Muscle layer of colon (tissue), 2 donors: ENCODE measurements around the gene HABP4.

Experiments
- H3K27ac ChIP-seq: one replicate; pipeline ENCODE4 v1.7.0; 2013; ENCODE audit warnings: low read depth, mild to moderate bottlenecking, low read length, moderate library complexity
- H3K27me3 ChIP-seq, 2 donors: one replicate each; pipeline ENCODE4 v1.7.0; 2013; ENCODE audit warnings: low read length in 2 of 2, mild to moderate bottlenecking in 2 of 2; ENCODE audit not compliant: insufficient read depth in 2 of 2, control insufficient read depth in 1 of 2
- H3K36me3 ChIP-seq: one replicate; pipeline ENCODE4 v1.7.0; 2013; ENCODE audit warnings: mild to moderate bottlenecking, low read length; ENCODE audit not compliant: insufficient read depth
- H3K4me1 ChIP-seq: one replicate; pipeline ENCODE4 v1.7.0; 2013; ENCODE audit warnings: mild to moderate bottlenecking, low read length; ENCODE audit not compliant: insufficient read depth
- H3K4me3 ChIP-seq, 2 donors: one replicate each; pipeline ENCODE4 v1.7.0; 2013; ENCODE audit warnings: low read length in 2 of 2, low read depth in 1 of 2, mild to moderate bottlenecking in 1 of 2, moderate library complexity in 1 of 2
- H3K9ac ChIP-seq: one replicate; pipeline ENCODE4 v1.7.0; 2013; ENCODE audit warnings: low read length
- H3K9me3 ChIP-seq: one replicate; pipeline ENCODE4 v1.7.0; 2013; ENCODE audit warnings: mild to moderate bottlenecking, low read length
- donor health status: abdominal sarcoma.
- donor health status: Adenocarcinoma of cecum.

Gene HABP4

GRCh38 chr9:96460470-96460869 is 10.5 kb downstream of the HABP4 start:
- Histone ChIP-seq H3K9ac (no peak overlapping the region), H3K27me3 (no peaks in the 10 kb centered on the region), H3K4me1 (no peaks in the 10 kb centered on the region), H3K36me3 (no peaks in the 10 kb centered on the region), H3K9me3 (no peaks in the 10 kb centered on the region), H3K27ac (no peak overlapping the region), H3K4me3 (no peak overlapping the region)

GRCh38 chr9:96460882-96461281 is 10.9 kb downstream of the HABP4 start:
- Histone ChIP-seq H3K4me3 (no peak overlapping the region), H3K27ac (no peak overlapping the region), H3K4me1 (no peaks in the 10 kb centered on the region), H3K27me3 (no peaks in the 10 kb centered on the region), H3K36me3 (no peaks in the 10 kb centered on the region), H3K9me3 (no peaks in the 10 kb centered on the region), H3K9ac (no peak overlapping the region)

- Histone ChIP-seq H3K9me3 (no peaks in the 10 kb centered on the region), H3K27ac (no peak overlapping the region), H3K9ac (no peak overlapping the region), H3K36me3 (peaks cover under 1% of the 10 kb centered on the region), H3K27me3 (no peaks in the 10 kb centered on the region), H3K4me1 (no peaks in the 10 kb centered on the region), H3K4me3 (no peak overlapping the region)
Measured at GRCh38 chr9:96461336-96461735, 11.4 kb downstream of the HABP4 start.

- no peak overlapping the region for H3K4me3 ChIP-seq
- peaks cover 4% of the 10 kb centered on the region for H3K36me3 ChIP-seq
- H3K27ac ChIP-seq = no peak overlapping the region
- H3K9ac ChIP-seq = no peak overlapping the region
- H3K27me3 ChIP-seq = no peaks in the 10 kb centered on the region
- no peaks in the 10 kb centered on the region for H3K9me3 ChIP-seq
- H3K4me1 ChIP-seq = no peaks in the 10 kb centered on the region
Measured at GRCh38 chr9:96462541-96462940, 12.6 kb downstream of the HABP4 start.

DNA sequence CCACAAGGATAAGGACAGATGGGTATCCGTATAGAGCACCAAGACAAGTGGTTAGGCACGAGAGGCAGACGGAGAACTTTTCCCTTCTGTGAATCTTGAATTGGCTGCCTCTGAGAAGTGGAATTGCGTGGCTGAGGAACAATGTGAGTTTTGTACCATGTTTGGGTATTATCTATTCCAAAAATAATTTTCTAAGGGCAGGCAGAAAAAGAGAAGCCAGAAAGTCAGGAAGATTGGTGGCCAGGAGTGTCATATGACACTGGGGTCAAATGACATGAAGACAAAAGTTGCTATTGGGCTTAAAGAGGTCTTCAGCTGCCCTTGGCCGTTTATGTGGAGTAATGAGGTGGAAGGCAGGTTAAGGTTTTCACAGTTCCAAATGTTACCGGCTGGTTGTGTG is 14.5 kb downstream of the HABP4 start:
- Histone ChIP-seq H3K4me3 (no peak overlapping the region), H3K36me3 (peaks cover 4% of the 10 kb centered on the region), H3K27ac (no peak overlapping the region), H3K27me3 (no peaks in the 10 kb centered on the region), H3K9ac (no peak overlapping the region), H3K4me1 (no peaks in the 10 kb centered on the region), H3K9me3 (no peaks in the 10 kb centered on the region)

- peaks cover 24% of the 10 kb centered on the region for H3K36me3 ChIP-seq
Measured at GRCh38 chr9:96467784-96468183, 17.8 kb downstream of the HABP4 start.

DNA sequence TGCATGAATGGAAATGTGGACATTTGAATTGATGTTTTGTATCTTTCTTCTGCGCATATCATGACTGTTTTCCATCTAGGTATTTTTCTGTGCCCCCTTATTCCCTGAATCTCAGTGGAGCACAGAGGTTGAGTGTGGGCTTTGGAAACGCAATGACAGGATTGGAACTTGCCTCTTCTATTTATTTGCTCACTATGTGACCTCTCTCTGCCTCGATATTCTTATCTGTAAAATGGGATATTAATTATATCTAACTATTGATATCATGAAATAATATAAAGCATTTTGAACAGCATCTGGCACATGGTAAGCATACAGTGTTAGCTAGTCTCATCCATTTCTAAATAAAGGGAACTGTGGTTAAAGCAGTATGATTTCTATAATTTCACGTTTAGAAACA is 26.0 kb downstream of the HABP4 start:
- Histone ChIP-seq H3K36me3 (peaks cover 16% of the 10 kb centered on the region), H3K4me3 (no peak overlapping the region), H3K27me3 (no peaks in the 10 kb centered on the region), H3K27ac (no peak overlapping the region), H3K4me1 (no peaks in the 10 kb centered on the region), H3K9me3 (no peaks in the 10 kb centered on the region), H3K9ac (no peak overlapping the region)

More at GRCh38 chr9:96467784-96468183, 17.8 kb downstream of the HABP4 start:
- Histone ChIP-seq H3K27me3 (no peaks in the 10 kb centered on the region), H3K9ac (no peak overlapping the region), H3K27ac (no peak overlapping the region), H3K4me3 (no peak overlapping the region), H3K4me1 (no peaks in the 10 kb centered on the region), H3K9me3 (no peaks in the 10 kb centered on the region)

GRCh38 chr9:96476591-96476990 is 26.6 kb downstream of the HABP4 start:
- Histone ChIP-seq H3K4me3 (no peak overlapping the region), H3K9ac (no peak overlapping the region), H3K36me3 (peaks cover 14% of the 10 kb centered on the region), H3K27ac (no peak overlapping the region), H3K9me3 (no peaks in the 10 kb centered on the region), H3K27me3 (no peaks in the 10 kb centered on the region), H3K4me1 (no peaks in the 10 kb centered on the region)

DNA sequence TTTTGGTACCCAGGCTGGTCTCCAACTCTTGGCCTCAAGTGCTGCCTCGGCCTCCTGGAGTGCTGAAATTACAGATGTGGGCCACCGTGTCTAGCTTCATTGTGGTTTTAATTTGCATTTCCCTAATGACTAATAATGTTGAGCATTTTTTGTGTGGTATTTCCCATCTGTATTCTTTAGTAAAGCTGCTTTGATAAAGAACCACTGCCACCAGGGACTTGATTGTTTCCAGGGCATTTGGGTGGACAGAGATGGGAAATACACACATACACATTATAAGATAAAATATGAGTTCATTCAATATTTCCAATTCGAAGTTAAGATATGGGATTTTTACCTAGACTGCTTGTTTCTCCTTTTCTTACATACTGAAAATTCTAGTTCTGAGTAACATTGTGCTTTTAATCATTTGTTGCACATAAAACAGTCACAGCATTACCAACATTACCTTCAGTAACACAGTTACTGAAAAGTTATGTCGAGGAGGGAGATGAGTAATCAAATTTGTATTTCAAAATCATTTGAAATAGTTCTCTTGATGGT is 28.9 kb downstream of the HABP4 start:
- Histone ChIP-seq H3K9me3 (no peaks in the 10 kb centered on the region), H3K27me3 (no peaks in the 10 kb centered on the region), H3K27ac (no peak overlapping the region), H3K4me3 (no peak overlapping the region), H3K4me1 (peaks cover 4% of the 10 kb centered on the region), H3K9ac (no peak overlapping the region), H3K36me3 (peaks cover 4% of the 10 kb centered on the region)

GRCh38 chr9:96480736-96481135 is 30.8 kb downstream of the HABP4 start:
- H3K27ac ChIP-seq = no peak overlapping the region
- peaks cover 6% of the 10 kb centered on the region for H3K4me1 ChIP-seq
- H3K9ac ChIP-seq = no peak overlapping the region
- no peak overlapping the region for H3K4me3 ChIP-seq
- no peaks in the 10 kb centered on the region for H3K9me3 ChIP-seq
- peaks cover 5% of the 10 kb centered on the region for H3K36me3 ChIP-seq
- H3K27me3 ChIP-seq = no peaks in the 10 kb centered on the region

DNA sequence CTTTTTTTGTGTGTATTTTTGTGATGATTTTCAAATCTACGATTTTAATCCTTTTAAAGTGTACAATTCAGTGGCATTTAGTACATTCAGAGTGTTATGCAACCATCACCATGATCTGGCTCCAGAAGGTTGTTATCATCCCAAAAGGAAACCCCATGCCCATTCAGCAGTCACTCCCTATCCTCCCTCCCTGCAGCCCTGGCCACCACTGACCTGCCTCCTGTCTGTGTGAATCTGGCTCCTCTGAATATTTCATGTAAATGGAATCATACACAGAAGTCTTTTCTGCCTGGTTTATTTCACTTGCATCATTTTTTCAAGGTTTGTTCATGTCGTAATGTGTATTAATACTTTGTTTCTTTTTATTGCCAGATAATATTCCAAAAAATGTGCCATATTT is 32.5 kb downstream of the HABP4 start:
- no peak overlapping the region for H3K4me3 ChIP-seq
- H3K9ac ChIP-seq = no peak overlapping the region
- no peaks in the 10 kb centered on the region for H3K9me3 ChIP-seq
- no peaks in the 10 kb centered on the region for H3K27me3 ChIP-seq
- H3K36me3 ChIP-seq = peaks cover 5% of the 10 kb centered on the region
- H3K27ac ChIP-seq = no peak overlapping the region
- H3K4me1 ChIP-seq = peaks cover 22% of the 10 kb centered on the region

- peaks cover 27% of the 10 kb centered on the region for H3K4me1 ChIP-seq
- no peaks in the 10 kb centered on the region for H3K9me3 ChIP-seq
- H3K27me3 ChIP-seq = no peaks in the 10 kb centered on the region
- no peak overlapping the region for H3K9ac ChIP-seq
- H3K27ac ChIP-seq = no peak overlapping the region
- H3K36me3 ChIP-seq = peaks cover 9% of the 10 kb centered on the region
- H3K4me3 ChIP-seq = no peak overlapping the region
Measured at GRCh38 chr9:96483197-96483596, 33.2 kb downstream of the HABP4 start.
